Kidney epithelial cell (primary cell): ENCODE results near the gene TMEM205. TPM values are rescaled to one million over a fixed set of nuclear protein-coding genes. Genes with fewer than 3 reads are reported as not detected.

Source experiments
- DNase-seq: peaks from one replicate; pipeline ENCODE4 v3.0.0-alpha.2; 2010; ENCODE audit warnings: low read depth
- H3K27me3 ChIP-seq: 2 replicates; pipeline ENCODE4 v1.6.0; 2011; ENCODE audit warnings: low read length; ENCODE audit not compliant: control insufficient read depth, insufficient read depth
- H3K36me3 ChIP-seq: 2 replicates; pipeline ENCODE4 v1.5.1; 2011; ENCODE audit warnings: low read length; ENCODE audit not compliant: control insufficient read depth, insufficient read depth
- H3K4me3 ChIP-seq: 2 replicates; pipeline ENCODE4 v1.5.1; 2011; ENCODE audit warnings: low read depth, mild to moderate bottlenecking, control low read depth, low read length
- total RNA-seq: library from RNA; depleted of rRNA; stranded (reverse); fragments of >200 nt; gene quantifications from 2 replicates; pipeline ENCODE4 v1.2.3, GENCODE V29; 2015
- TF ChIP-seq, protein P1 (sequence below): IDR thresholded peaks from 2 replicates; pipeline ENCODE4 v1.5.1; 2011; ENCODE audit warnings: mild to moderate bottlenecking, moderate library complexity, low read length, control low read depth, inconsistent platforms; ENCODE audit not compliant: insufficient read depth, poor library complexity, severe bottlenecking

The TMEM205 gene
- total RNA-seq, 1 donor from 2014 or later, result 307 TPM

DNA sequence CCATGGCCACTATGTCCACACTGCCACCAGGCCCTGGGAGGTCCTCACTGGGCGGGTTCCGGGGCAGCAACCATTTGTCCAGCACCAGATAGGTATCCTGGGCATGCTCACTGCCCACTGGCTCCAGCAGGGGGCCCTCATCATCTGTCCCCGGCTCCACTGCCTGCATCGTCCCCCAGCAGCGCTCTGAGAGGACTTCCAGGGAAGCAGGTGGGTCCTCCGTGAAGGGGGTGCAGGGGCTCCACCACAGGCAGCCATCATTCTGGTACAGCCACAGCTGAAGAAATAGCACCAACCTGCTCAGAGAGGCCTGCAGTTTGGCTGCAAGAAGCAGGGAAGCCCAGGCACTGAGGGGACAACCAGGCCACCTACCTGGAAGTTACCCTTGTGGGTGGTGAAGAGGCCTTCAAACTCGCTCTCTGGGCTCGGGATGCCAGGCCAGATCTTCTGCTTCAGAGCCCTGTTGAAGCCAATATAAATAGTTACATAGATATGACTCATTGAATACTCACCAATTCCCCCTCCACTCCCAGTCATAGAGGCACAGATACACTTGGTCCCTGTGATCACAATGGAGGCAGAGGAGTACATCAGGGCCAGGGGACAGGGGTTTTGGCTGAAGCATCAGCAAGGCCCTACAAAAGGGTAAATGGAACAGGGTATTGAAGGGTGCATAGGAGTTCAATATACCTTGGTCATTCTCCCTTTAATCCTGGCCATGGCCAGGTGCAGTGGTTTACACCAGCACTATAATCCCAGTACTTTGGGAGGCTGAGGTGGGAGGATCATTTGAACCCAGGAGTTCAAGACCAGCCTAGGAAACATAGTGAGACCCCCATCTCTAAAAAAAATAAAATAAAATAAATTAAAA lies 32.5 kb upstream of the TMEM205 start:
- Histone ChIP-seq H3K4me3 (no peak overlapping the region), H3K36me3 (no peaks in the 10 kb centered on the region), H3K27me3 (peaks cover 12% of the 10 kb centered on the region)
- TF ChIP-seq, protein P1, sequence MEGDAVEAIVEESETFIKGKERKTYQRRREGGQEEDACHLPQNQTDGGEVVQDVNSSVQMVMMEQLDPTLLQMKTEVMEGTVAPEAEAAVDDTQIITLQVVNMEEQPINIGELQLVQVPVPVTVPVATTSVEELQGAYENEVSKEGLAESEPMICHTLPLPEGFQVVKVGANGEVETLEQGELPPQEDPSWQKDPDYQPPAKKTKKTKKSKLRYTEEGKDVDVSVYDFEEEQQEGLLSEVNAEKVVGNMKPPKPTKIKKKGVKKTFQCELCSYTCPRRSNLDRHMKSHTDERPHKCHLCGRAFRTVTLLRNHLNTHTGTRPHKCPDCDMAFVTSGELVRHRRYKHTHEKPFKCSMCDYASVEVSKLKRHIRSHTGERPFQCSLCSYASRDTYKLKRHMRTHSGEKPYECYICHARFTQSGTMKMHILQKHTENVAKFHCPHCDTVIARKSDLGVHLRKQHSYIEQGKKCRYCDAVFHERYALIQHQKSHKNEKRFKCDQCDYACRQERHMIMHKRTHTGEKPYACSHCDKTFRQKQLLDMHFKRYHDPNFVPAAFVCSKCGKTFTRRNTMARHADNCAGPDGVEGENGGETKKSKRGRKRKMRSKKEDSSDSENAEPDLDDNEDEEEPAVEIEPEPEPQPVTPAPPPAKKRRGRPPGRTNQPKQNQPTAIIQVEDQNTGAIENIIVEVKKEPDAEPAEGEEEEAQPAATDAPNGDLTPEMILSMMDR, result peak; percentile 63
- no peak for DNase-seq

GRCh38 chr19:11377756-11378155 lies 31.7 kb upstream of the TMEM205 start:
- no peak for DNase-seq
- H3K36me3 ChIP-seq, result no peaks in the 10 kb centered on the region
- TF ChIP-seq, protein P1, result no peak
- peaks cover 7% of the 10 kb centered on the region for H3K27me3 ChIP-seq
- H3K4me3 ChIP-seq, result no peak overlapping the region

GRCh38 chr19:11377237-11377636 lies 31.2 kb upstream of the TMEM205 start:
- peak; percentile 69 for DNase-seq
- Histone ChIP-seq H3K27me3 (peaks cover 5% of the 10 kb centered on the region), H3K36me3 (no peaks in the 10 kb centered on the region), H3K4me3 (no peak overlapping the region)
- TF ChIP-seq, protein P1, result no peak

DNA sequence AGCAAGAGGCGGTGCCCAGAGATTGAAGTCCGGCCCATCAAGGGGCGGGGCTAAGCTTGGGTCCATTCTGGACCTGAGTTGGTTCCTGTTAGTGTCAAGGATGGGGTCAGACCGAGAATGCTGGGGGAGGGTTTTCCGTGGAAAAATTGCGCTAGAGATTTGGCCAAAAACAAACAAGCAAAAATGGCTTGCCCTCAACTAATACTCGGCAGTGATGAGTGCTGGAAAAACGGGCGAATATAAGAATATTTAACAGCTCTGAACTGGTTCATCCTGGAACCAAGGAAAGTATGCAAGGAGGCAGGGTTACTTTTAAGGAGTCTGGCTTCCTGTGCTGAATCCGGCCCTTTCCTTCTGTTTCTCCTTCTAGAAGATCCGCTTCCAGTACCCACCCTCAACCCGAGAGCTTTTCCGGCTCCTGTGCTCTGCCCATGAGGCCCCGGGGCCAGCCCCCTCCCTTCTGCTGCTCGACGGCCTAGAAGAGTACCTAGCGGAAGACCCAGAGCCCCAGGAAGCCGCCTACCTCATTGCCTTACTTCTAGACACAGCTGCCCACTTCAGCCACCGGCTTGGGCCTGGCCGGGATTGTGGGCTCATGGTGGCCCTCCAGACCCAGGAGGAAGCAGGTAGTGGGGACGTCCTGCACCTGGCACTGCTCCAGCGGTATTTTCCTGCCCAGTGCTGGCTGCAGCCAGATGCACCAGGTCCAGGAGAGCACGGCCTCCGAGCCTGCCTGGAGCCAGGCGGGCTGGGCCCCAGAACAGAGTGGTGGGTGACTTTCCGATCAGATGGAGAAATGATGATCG lies 29.3 kb upstream of the TMEM205 start:
- TF ChIP-seq, protein P1, result no peak
- H3K27me3 ChIP-seq, result no peaks in the 10 kb centered on the region
- no peak for DNase-seq
- H3K4me3 ChIP-seq, result peak overlapping the region; percentile 41
- no peaks in the 10 kb centered on the region for H3K36me3 ChIP-seq

DNA sequence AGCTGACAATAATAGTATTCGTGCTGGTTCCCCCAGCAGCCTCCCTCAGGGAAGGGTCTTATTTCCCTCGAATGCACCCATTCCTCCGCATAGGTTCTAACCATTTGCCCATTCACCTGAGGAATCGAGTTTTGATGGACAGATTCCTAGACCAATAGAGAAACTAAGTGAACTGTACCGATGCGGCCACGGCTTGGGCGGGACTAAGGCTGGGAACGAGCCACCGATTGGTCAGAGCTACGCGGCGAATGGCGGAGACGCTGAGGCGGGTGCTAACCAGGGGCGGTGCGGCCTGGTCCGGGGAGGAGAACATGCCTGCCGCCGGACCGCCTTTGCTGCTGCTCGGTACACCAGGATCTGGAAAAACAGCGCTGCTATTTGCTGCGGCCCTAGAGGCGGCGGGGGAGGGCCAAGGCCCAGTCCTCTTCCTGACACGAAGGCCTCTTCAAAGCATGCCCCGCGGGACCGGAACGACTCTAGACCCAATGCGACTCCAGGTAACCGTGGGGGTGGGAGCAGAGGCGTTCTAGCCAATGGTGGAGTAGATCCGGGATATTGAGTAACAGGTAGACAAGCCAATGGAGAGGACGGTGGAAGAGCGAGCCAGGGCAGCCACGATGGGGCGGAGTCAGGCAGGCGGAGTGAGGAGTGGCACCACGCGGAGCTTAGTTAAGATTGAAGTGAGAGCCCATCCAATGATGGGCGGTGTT lies 28.5 kb upstream of the TMEM205 start, which contains the start of gene SWSAP1:
TSS of gene SWSAP1 (plus strand) at position 234 of the 710 bp plus-strand sequence. CDS start at position 249, 15 bp downstream.
- TF ChIP-seq, protein P1, result no peak
- H3K36me3 ChIP-seq, result no peaks in the 10 kb centered on the region
- DNase-seq, result peak; percentile 98
- peak within 1 kb of the TSS; percentile 59 for H3K4me3 ChIP-seq
- H3K27me3 ChIP-seq, result no peaks in the 10 kb centered on the region
